Kasumi-1 (cell line): ENCODE data around the gene MVP.
"Not testable (repeated sequence)": the region's sequence is repeated elsewhere in the genome, so short reads cannot be mapped to it uniquely, and the experiment has no call there.

ENCODE experiments used
- DNase-seq, 2 experiments: peaks; one replicate each; lab custom pipeline; 2025; lab: John Stamatoyannopoulos, UW

Gene MVP

DNA sequence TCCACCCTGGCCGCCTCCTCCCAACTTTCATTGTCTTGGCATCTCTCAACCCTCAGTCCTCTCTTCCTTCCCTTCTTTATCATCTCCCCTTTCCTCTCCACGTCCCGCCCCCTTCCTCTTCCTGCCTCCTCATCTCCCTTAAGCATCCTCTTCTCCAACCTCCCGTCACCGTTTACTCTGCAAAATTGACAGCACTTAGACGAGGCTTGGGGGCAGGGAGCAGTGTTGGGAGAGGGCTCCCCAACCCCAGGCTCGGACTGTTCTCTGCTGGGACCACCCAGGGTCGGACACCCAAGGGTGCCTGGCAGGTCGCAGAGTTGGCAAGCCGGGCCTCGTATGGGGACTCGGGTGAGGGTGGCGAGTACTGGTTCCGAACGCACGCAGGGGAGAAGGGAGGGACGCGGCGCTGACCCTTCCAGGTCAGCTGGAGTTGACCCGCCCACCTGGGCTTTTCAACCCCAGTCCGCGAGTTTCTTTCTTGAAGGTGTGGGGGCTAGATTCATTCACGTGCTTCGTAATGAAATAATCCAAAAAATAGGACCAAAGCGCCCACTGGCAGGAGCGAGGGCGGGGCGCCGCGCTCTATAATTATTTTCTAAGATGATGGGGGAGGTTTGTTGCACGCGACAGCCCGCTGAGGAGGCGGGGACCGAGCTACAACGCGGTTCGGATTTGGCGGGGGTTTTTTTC is 5.1 kb upstream of the MVP start:
- DNase-seq, result no peak

DNA sequence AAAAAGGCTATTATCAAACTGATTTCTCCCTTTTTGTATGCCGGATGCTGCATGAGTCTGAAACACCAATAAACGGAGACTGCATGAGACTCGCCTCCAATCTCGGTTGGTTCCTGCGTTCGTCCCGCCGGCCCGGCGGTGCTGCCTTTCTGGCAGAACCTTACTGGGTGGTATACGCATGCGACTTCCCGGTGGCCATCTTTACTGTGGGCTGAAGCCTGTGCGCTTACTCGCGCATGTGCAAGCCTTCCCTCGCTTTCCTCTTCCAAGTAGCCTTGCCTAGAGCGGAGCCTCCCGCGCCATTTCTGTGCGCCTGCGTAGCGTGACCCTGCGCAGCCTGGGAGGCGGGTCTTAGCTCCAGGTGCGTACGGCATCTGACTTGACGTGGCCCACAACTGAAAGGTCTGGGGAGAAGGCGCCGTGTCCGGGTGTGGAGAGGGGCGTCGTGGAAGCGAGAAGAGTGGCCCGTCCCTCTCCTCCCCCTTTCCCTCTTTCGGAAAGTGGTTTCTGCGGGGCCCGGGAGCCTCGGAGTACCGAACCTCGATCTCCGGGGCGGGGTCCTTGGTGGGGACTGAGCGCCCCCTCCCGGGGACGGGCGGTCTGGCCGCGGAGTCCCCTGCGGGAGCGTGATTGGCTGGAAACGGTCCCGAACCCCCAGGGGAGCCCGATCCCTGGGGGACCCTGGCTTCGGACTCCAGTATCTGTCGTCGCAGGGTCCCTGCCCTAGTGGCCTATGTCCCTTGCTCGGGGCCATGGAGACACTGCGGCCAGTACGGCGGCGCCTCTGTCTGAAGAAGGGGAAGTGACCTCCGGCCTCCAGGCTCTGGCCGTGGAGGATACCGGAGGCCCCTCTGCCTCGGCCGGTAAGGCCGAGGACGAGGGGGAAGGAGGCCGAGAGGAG is 4.2 kb upstream of the MVP start, which contains the start of gene PAGR1:
PAGR1 (plus strand) TSS at position 360 of the 901 bp plus-strand sequence; CDS start at position 734, 374 bp downstream.
- DNase-seq, result peak; percentile 84 to 91

DNA sequence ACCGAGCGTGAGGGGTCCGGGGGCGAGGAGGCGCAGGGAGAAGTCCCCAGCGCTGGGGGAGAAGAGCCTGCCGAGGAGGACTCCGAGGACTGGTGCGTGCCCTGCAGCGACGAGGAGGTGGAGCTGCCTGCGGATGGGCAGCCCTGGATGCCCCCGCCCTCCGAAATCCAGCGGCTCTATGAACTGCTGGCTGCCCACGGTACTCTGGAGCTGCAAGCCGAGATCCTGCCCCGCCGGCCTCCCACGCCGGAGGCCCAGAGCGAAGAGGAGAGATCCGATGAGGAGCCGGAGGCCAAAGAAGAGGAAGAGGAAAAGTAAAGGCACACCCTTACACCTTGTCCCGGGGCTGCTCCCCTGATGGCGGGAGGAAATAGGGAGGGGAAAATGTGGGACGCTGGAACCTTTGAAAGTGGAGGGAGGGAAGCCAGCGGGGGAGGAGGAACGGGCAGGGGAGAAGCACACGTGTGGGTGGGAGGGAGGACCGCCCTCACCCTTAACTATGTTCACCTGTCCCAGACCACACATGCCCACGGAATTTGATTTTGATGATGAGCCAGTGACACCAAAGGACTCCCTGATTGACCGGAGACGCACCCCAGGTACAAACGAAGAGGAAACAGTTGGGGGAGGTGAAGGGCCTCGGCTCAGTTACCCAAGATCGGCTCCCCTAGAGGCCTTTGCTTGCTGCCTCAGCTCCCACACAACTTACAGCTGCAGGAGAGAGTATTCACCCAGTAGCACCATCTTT is 3.4 kb upstream of the MVP start:
- DNase-seq, result peak in 1 of 2 experiments; percentile 34

DNA sequence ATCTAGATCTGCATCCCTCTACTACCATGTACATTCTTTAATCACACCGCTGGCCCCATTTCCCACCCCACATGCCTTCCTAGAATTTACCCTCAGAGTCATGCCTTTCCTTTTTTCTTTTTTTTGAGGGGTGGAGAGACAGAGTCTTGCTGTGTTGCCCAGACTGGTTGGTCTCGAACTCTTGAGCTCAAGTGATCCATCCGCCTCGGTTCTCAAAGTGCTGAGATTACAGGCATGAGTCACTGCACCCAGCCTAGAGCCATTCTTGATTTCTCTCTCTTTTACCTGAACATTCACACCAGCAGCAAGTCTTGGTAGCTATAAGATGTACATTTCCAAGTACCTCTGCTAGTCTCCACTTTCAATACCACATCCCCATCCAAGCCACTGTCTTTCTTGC is 2.2 kb upstream of the MVP start:
- DNase-seq, result no peak

DNA sequence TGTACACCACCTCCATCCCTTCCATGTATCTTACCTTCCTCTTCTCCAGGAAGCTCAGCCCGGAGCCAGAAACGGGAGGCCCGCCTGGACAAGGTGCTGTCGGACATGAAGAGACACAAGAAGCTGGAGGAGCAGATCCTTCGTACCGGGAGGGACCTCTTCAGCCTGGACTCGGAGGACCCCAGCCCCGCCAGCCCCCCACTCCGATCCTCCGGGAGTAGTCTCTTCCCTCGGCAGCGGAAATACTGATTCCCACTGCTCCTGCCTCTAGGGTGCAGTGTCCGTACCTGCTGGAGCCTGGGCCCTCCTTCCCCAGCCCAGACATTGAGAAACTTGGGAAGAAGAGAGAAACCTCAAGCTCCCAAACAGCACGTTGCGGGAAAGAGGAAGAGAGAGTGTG is 756 bp upstream of the MVP start:
- no peak for DNase-seq

DNA sequence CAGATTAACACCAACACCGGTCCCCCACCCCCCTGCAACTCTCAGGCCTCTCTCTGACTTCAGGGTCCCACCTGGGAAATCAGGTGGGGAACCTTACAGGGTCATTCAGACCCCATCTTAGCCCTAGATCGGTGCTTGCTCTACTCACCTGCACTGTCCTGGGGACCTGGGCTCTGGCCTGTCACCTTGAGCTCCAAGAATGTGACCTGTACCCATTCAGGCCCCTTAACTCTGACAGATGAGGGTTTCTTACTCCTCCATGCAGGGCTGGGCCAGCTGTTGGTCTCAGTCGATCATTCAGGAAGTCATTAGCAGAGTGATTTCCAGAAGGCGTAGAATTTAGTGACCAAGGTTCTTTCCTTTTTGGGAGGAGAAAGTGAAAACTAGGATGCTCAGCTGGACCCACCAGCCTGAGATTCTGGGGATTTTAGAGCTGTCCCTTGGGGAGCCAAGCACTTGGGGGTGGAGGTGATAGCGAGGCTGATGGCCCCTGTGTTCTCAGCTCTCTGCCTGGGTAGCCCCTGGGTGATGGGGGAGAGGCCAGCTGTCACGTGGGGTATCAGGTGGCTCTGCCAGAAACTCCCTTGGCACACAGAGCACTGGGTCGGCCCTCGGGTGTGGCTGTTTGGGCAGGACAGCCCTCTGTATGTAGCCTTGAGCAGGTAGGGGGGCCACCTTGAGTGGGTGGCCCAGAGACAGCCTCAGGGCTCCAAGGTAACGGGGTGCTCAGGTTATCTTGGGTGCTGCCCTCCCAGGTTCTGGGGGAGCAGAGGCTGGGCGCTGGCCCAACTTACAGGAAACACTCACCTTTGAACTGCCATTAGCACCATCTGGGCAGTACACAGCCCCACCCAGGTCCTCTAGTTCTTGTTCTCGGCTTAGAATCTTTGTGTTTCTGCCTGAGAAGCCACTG is 724 bp downstream of the MVP start:
- DNase-seq, result no peak

DNA sequence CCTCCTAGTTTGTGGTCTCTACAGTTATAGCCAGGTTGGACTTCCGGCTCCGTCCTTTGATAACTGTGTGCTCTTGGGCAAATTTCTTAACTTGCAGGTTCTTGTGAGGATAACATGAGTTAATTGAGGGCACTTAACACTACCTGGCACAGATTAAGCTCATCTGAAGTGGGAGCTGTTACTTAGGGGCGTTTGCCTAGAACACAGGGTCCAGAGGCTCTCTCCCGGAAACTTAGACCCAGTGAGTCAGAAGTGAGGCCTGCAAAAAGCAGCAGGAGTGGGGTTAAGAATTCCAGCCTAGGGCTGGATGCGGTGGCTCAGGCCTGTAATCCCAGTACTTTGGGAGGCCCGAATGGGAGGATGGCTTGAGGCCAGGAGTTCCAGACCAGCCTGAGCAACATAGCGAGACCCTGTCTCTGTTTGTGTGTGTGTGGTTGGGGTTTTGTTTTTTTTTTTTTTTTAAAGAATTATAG is 1.4 kb downstream of the MVP start:
- no peak for DNase-seq

- no peak for DNase-seq
Measured at GRCh38 chr16:29824589-29825144, 4.4 kb downstream of the MVP start.

GRCh38 chr16:29825145-29826044 is 5.1 kb downstream of the MVP start:
- no peak for DNase-seq

GRCh38 chr16:29826342-29826695 is 6.1 kb downstream of the MVP start:
- DNase-seq, result no peak

DNA sequence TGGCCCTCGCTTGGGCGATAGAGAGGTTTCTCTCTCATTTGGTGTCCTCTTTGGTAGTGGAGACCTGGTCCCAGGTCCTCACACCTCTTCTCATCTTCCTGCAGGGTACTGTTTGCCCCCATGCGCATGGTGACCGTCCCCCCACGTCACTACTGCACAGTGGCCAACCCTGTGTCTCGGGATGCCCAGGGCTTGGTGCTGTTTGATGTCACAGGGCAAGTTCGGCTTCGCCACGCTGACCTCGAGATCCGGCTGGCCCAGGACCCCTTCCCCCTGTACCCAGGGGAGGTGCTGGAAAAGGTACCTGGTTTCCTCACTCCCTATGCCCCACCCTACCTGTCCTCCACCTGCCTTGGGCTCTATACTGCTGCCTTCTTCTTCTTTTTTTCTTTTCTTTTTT is 10.5 kb downstream of the MVP start:
- no peak for DNase-seq

GRCh38 chr16:29831490-29831889 is 11.2 kb downstream of the MVP start:
- DNase-seq, result no peak

DNA sequence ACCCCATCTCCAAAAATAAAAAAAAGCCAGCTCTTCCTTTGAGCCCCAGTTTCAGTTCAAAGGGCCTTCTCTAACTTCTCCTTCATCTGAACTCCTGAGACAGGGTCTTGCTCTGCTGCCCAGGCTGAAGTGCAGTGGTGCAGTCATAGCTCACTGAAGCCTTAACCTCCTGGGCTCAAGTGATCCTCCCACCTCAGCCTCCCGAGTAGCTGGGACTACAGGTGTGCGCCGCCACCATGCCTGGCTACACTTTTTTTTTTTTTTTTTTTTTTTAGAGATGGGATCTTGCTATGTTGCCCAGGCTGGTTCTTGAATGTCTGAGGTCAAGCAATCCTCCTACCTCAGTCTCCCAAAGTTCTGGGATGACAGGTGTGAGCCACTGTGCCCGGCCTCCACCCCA is 13.0 kb downstream of the MVP start:
- not testable (repeated sequence) for DNase-seq

- DNase-seq, result no peak
Measured at GRCh38 chr16:29834079-29834478, 13.8 kb downstream of the MVP start.

DNA sequence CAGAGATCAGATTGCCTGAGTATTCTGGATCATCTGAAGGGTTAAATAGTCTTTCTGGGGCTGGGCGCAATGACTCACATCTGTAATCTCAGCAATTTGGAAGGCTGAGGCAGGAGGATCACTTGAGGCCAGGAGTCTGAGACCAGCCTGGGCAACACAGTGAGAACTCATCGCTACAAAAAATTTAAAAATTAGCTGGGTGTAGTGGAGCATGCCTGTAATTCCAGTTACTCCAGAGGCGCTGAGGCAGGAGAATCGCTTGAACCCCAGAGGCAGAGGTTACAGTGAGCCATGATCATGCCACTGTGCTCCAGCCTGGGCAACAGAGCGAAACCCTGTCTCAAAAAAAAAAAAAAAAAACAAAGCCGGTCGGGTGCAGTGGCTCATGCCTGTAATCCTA is 15.7 kb downstream of the MVP start:
- no peak for DNase-seq

GRCh38 chr16:29836623-29837022 is 16.4 kb downstream of the MVP start:
- DNase-seq, result no peak

GRCh38 chr16:29837841-29838240 is 17.6 kb downstream of the MVP start:
- DNase-seq, result no peak

DNA sequence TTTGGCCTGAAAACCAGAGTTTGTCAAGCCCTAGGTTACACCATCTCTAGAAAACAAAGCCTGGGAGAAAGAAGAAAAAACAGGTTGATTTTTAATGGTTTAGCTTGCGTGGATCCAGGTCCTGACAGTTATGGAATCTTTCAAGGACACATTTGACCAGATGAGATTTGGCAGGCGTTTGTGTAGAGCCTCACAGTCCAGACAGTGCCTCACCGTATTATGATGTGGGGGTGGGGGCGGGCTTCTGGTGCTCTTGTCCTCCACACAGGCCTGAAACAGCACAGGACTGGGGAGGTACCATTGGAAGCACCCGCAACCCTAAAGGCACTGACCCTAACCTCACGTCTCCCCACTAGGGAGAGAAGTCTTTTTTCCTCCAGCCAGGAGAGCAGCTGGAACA is 19.6 kb downstream of the MVP start:
- no peak for DNase-seq

DNA sequence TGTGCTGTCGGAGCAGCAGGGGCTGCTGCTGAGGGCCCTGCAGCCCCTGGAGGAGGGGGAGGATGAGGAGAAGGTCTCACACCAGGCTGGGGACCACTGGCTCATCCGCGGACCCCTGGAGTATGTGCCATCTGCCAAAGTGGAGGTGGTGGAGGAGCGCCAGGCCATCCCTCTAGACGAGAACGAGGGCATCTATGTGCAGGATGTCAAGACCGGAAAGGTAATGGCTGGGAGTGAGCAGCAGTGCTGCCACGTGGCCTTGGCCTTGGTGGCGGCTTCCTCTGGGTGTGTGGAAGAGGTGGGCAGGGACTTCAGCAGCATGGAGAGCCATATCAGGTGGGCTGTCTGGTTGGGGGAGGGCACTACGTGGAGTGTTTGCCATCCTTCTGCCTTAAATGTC is 20.0 kb downstream of the MVP start:
- no peak for DNase-seq

- DNase-seq, result no peak
Measured at GRCh38 chr16:29841631-29842030, 21.4 kb downstream of the MVP start.
